Peyer's patch (tissue), 4 donors: ENCODE results near the gene ANKRD33. TPM values are rescaled to one million over a fixed set of nuclear protein-coding genes. Genes with fewer than 3 reads are reported as not detected.

Experiments
- DNase-seq, 3 donors: peaks; one replicate each; pipeline ENCODE4 v3.0.0-alpha.2; 2017 to 2019
- H3K27ac ChIP-seq, 4 donors: fragments of 200-600 bp; sonication (generic); one replicate each; pipeline ENCODE4 v1.5.1; 2016 to 2019
- H3K27me3 ChIP-seq, 2 donors: fragments of 200-600 bp; sonication (generic); one replicate each; pipeline ENCODE4 v1.5.1; 2019
- H3K36me3 ChIP-seq, 3 donors: fragments of 200-600 bp; sonication (generic); one replicate each; pipeline ENCODE4 v1.5.1; 2016 to 2019
- H3K4me1 ChIP-seq, 4 donors: fragments of 200-600 bp; sonication (generic); one replicate each; pipeline ENCODE4 v1.5.1; 2016 to 2019
- H3K4me3 ChIP-seq, 4 donors: fragments of 200-600 bp; sonication (generic); 1 replicate in 3 of 4; 2 replicates in 1 of 4; pipeline ENCODE4 v1.5.1; 2016 to 2019; ENCODE audit warnings: mild to moderate bottlenecking in 1 of 4
- H3K9me3 ChIP-seq, 4 donors: fragments of 200-600 bp; sonication (generic); one replicate each; pipeline ENCODE4 v1.5.1; 2016 to 2019; ENCODE audit warnings: mild to moderate bottlenecking in 1 of 4
- POLR2A ChIP-seq, 2 donors: fragments of 450-650 bp; IDR thresholded peaks; one replicate each; pipeline ENCODE4 v1.5.1; 2017; ENCODE audit warnings: antibody characterized with exemption in 2 of 2, mild to moderate bottlenecking in 2 of 2, moderate library complexity in 2 of 2
- total RNA-seq, 4 donors: library from RNA; depleted of rRNA; stranded (reverse); fragments of >200 nt; gene quantifications; one replicate each; pipeline ENCODE4 v1.1.0, GENCODE V29; 2016
- TF ChIP-seq, protein P1 (sequence below), 6 experiments: fragments of 450-650 bp in 4 of 6; fragments of 200-600 bp in 2 of 6; sonication (generic) in 1 of 6; IDR thresholded peaks; one replicate each; pipeline ENCODE4 v1.5.1; 2017 to 2019; ENCODE audit warnings: antibody characterized with exemption in 6 of 6, mild to moderate bottlenecking in 3 of 6, moderate library complexity in 1 of 6

The ANKRD33 gene
- total RNA-seq, 4 donors from 2014 or later, result not detected

DNA sequence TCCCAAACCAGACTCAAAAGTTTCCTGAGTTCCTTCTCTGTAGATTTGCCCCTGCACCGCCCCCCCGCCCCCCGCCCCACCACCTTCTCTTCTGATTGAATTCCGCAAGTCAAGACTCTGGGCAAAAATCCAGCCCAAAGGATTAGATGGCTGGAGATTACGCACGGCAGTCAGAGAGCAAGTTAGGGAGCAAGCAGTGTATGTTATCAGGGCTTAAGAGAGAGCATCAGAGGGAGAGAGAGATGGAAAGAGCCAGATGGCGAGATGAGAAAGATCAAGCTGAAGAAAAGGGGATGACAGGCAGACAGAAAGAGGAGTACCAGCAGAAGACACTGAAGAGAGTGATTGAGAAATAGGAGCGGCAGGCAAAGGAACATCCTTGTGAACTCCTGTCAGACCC is 13.9 kb upstream of the ANKRD33 start:
- Histone ChIP-seq H3K27me3 (peaks cover 0 to 7% of the 10 kb centered on the region in 2 donors), H3K9me3 (no peaks in the 10 kb centered on the region), H3K27ac (no peak overlapping the region), H3K4me3 (no peak overlapping the region), H3K36me3 (no peaks in the 10 kb centered on the region), H3K4me1 (peaks cover 0 to 4% (median 2%) of the 10 kb centered on the region in 4 donors)
- TF ChIP-seq POLR2A (IDR thresholded peaks at IDR 0.05), result no peak
- TF ChIP-seq, protein P1, sequence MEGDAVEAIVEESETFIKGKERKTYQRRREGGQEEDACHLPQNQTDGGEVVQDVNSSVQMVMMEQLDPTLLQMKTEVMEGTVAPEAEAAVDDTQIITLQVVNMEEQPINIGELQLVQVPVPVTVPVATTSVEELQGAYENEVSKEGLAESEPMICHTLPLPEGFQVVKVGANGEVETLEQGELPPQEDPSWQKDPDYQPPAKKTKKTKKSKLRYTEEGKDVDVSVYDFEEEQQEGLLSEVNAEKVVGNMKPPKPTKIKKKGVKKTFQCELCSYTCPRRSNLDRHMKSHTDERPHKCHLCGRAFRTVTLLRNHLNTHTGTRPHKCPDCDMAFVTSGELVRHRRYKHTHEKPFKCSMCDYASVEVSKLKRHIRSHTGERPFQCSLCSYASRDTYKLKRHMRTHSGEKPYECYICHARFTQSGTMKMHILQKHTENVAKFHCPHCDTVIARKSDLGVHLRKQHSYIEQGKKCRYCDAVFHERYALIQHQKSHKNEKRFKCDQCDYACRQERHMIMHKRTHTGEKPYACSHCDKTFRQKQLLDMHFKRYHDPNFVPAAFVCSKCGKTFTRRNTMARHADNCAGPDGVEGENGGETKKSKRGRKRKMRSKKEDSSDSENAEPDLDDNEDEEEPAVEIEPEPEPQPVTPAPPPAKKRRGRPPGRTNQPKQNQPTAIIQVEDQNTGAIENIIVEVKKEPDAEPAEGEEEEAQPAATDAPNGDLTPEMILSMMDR (IDR thresholded peaks at IDR 0.05), result no peak
- no peak for DNase-seq

DNA sequence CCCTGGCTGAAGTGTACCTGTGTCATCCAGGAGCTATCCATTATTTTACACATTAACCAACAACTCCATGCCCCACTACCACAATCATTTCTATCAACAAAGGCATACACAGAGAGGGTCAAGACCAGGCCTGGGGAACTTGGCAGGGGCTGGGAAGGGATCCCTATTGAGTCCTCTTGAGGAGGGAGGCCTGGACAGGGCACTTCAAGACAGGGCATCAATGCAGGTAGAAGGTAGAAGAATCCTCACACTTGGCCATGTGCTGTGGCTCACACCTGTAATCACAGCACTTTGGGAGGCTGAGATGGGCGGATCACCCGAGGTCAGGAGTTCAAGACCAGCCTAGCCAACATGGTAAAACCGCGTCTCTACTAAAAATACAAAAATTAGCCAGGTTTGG is 13.4 kb upstream of the ANKRD33 start:
- no peak overlapping the region for H3K4me3 ChIP-seq
- no peak for DNase-seq
- H3K4me1 ChIP-seq, result no peaks in the 10 kb centered on the region
- no peak overlapping the region for H3K27ac ChIP-seq
- H3K36me3 ChIP-seq, result no peaks in the 10 kb centered on the region
- no peak for TF ChIP-seq POLR2A (IDR thresholded peaks at IDR 0.05)
- TF ChIP-seq, protein P1 (IDR thresholded peaks at IDR 0.05), result no peak
- H3K9me3 ChIP-seq, result no peaks in the 10 kb centered on the region
- H3K27me3 ChIP-seq, result peaks cover 0 to 2% of the 10 kb centered on the region in 2 donors

DNA sequence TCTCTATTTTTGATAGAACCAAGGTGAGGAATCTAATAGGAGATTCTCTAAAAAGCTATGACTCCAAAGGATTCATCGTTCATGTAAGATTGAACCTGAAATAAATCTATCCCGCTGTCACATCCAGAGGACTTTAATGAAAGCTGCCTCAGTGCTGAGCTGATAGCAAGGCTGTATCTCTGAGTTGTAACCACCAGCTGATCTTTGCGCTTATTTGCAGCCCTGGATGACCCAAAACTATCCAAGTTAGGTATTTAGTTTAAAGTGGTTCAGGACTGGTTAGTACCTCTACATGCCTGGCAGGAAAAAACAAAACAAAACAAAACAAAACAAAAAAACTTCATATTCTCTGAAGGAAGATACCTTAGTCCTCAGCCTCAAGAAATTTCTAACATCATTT is 8.8 kb upstream of the ANKRD33 start:
- Histone ChIP-seq H3K4me3 (no peak overlapping the region), H3K27me3 (no peaks in the 10 kb centered on the region), H3K36me3 (no peaks in the 10 kb centered on the region), H3K4me1 (no peaks in the 10 kb centered on the region), H3K27ac (no peak overlapping the region), H3K9me3 (no peaks in the 10 kb centered on the region)
- DNase-seq, result no peak
- TF ChIP-seq POLR2A (IDR thresholded peaks at IDR 0.05), result no peak
- TF ChIP-seq, protein P1 (IDR thresholded peaks at IDR 0.05), result no peak

DNA sequence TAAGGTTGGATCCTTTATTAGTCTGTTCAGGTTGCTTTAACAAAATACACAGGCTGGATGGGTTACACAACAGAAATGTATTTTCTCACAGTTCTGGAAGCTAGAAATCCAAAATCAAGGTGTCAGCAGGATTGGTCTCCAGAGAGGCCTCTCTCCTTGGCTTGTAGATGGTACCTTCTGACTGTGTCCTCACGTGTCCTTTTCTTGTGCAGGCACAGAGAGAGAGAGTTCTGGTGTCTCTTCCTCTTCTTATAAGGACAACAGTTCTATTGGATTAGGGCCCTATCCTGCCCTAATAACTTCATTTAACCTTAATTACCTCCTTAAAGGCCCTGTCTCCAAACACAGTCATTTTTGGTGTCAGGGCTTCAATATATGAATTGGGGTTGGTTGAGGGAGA is 4.6 kb upstream of the ANKRD33 start:
- Histone ChIP-seq H3K36me3 (no peaks in the 10 kb centered on the region), H3K27ac (no peak overlapping the region), H3K4me3 (no peak overlapping the region), H3K9me3 (no peaks in the 10 kb centered on the region), H3K4me1 (peaks cover 0 to 5% (median 0%) of the 10 kb centered on the region in 4 donors), H3K27me3 (no peaks in the 10 kb centered on the region)
- DNase-seq, result no peak
- TF ChIP-seq, protein P1 (IDR thresholded peaks at IDR 0.05), result no peak
- TF ChIP-seq POLR2A (IDR thresholded peaks at IDR 0.05), result no peak

DNA sequence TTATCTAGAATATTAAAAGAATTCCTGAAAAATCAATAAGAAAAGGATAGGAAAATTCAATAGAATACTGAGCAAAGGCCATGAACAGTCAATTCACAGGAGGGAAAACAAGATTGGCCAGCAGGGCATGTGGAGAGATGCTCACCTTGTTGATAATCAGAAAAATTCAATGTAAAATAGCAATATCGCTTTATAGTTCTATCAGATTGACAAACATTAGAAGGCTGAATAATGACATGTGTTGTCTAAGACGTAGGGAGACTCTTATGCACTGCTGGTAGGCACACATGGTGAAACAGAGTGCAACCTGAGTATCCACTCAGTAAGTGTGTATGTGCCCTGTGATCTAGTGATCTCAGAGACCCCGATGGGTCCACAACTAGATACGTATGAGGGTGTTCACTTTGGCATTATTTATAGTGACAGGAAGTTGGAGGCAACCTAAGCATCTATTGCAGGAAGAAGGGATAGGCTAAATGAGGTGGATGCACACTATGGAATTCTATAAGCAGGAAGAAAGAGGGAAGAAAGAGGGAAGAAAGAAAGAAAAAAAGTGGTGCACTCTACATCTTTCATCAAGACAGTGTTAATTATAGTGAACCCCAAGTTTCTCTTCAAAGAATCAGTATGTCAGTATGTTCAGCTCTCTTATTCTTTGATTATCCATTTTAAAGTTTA is 3.8 kb upstream of the ANKRD33 start:
- no peak overlapping the region for H3K4me3 ChIP-seq
- H3K4me1 ChIP-seq, result peaks cover 0 to 5% (median 0%) of the 10 kb centered on the region in 4 donors
- DNase-seq, result no peak
- TF ChIP-seq, protein P1 (IDR thresholded peaks at IDR 0.05), result no peak
- TF ChIP-seq POLR2A (IDR thresholded peaks at IDR 0.05), result no peak
- H3K9me3 ChIP-seq, result no peaks in the 10 kb centered on the region
- no peaks in the 10 kb centered on the region for H3K27me3 ChIP-seq
- H3K27ac ChIP-seq, result peak overlapping the region in 1 of 4 donors; percentile 25
- no peaks in the 10 kb centered on the region for H3K36me3 ChIP-seq
